Muscle layer of duodenum (tissue), 2 donors: ENCODE results near the gene TMEM205.
"Not testable (repeated sequence)": the region's sequence is repeated elsewhere in the genome, so short reads cannot be mapped to it uniquely, and the experiment has no call there.

Source experiments
- H3K27ac ChIP-seq: one replicate; pipeline ENCODE4 v1.7.0; 2013; ENCODE audit warnings: mild to moderate bottlenecking, low read length
- H3K27me3 ChIP-seq: one replicate; pipeline ENCODE4 v1.7.0; 2013; ENCODE audit warnings: low read depth, mild to moderate bottlenecking, control low read depth, low read length
- H3K36me3 ChIP-seq, 2 donors: one replicate each; pipeline ENCODE4 v1.7.0; 2013; ENCODE audit warnings: low read length in 2 of 2, control low read depth in 1 of 2, mild to moderate bottlenecking in 1 of 2; ENCODE audit not compliant: insufficient read depth in 2 of 2, control insufficient read depth in 1 of 2
- H3K4me1 ChIP-seq, 2 donors: one replicate each; pipeline ENCODE4 v1.7.0; 2013; ENCODE audit warnings: low read length in 2 of 2, mild to moderate bottlenecking in 2 of 2, control low read depth in 1 of 2, moderate library complexity in 1 of 2; ENCODE audit not compliant: insufficient read depth in 2 of 2, control insufficient read depth in 1 of 2
- H3K4me3 ChIP-seq, 2 donors: one replicate each; pipeline ENCODE4 v1.7.0; 2013; ENCODE audit warnings: low read length in 2 of 2, low read depth in 1 of 2, mild to moderate bottlenecking in 1 of 2
- H3K9me3 ChIP-seq, 2 donors: one replicate each; pipeline ENCODE4 v1.7.0; 2013; ENCODE audit warnings: low read length in 2 of 2, control low read depth in 1 of 2, mild to moderate bottlenecking in 1 of 2; ENCODE audit not compliant: control insufficient read depth in 1 of 2
- donor health status: healthy.

Gene TMEM205

GRCh38 chr19:11355160-11356073, 9.3 kb upstream of the TMEM205 start, which contains the start of gene PLPPR2:
Gene PLPPR2 (plus strand): TSS chr19:11355432. CDS start chr19:11357674, 2,242 bp downstream.
- Histone ChIP-seq H3K27me3 (no peaks in the 10 kb centered on the region), H3K4me1 (peaks cover 0 to 15% of the 10 kb centered on the region in 2 donors), H3K27ac (no peak within 1 kb of the TSS), H3K4me3 (peak within 1 kb of the TSS; percentile 73), H3K36me3 (peaks cover 8 to 17% of the 10 kb centered on the region in 2 donors), H3K9me3 (no peaks in the 10 kb centered on the region)

DNA sequence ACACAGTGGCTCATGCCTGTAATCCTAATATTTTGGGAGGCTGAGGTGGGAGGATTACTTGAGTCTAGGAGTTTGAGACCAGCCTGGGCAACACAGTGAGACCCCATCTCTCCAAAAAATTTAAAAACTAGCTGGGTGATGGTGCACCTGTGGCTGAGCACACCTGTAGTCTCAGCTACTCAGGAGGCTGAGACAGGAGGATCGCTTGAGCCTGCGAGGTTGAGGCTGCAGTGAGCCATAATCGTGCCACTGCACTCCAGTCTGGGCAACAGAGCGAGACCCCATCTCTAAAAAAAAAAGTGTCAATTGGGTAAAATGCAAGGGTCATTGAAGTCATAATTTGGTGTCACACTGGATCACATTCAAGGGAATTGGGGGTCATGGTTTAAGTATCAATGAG, 8.0 kb upstream of the TMEM205 start:
- not testable (repeated sequence) for H3K27me3 ChIP-seq, H3K4me3 ChIP-seq, H3K27ac ChIP-seq, H3K9me3 ChIP-seq
- peaks cover 3 to 14% of the 10 kb centered on the region in 2 donors for H3K36me3 ChIP-seq
- H3K4me1 ChIP-seq = peaks cover 0 to 15% of the 10 kb centered on the region in 2 donors

DNA sequence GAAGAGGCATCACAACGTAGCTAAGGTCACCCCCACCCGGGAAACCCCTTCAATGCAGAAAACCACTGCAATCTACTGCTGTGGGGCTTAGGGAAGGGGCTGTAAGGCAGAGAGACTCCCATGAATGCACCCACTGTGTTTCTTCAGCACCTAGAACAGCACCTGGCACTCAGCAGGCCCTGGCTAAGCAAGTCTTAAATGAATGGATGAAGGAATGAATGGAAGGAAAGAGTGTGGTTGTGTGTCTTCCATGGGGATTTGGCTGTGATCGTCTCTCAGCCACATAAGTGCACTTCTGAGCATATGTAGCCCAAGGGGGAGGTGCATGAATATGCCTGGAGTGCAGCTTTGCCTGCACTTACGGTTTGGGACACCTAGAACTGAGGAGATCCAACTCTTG, 3.1 kb upstream of the TMEM205 start:
- Histone ChIP-seq H3K4me1 (peaks cover 11 to 17% of the 10 kb centered on the region in 2 donors), H3K27ac (no peak overlapping the region), H3K4me3 (no peak overlapping the region), H3K36me3 (peaks cover 0 to 6% of the 10 kb centered on the region in 2 donors), H3K9me3 (no peaks in the 10 kb centered on the region), H3K27me3 (no peaks in the 10 kb centered on the region)

GRCh38 chr19:11347546-11348039, 1.5 kb upstream of the TMEM205 start:
- H3K4me3 ChIP-seq = no peak overlapping the region
- H3K9me3 ChIP-seq = no peaks in the 10 kb centered on the region
- peaks cover 0 to 6% of the 10 kb centered on the region in 2 donors for H3K36me3 ChIP-seq
- H3K27ac ChIP-seq = no peak overlapping the region
- H3K4me1 ChIP-seq = peaks cover 12 to 20% of the 10 kb centered on the region in 2 donors
- no peaks in the 10 kb centered on the region for H3K27me3 ChIP-seq

- H3K27me3 ChIP-seq = no peaks in the 10 kb centered on the region
- H3K9me3 ChIP-seq = no peaks in the 10 kb centered on the region
- H3K27ac ChIP-seq = peak overlapping the region; percentile 91
- peaks cover 0 to 11% of the 10 kb centered on the region in 2 donors for H3K36me3 ChIP-seq
- peaks cover 12 to 20% of the 10 kb centered on the region in 2 donors for H3K4me1 ChIP-seq
- peak overlapping the region; percentile 66 to 82 for H3K4me3 ChIP-seq
These were observed 805 bp downstream of the TMEM205 start for GRCh38 chr19:11345122-11345803.

DNA sequence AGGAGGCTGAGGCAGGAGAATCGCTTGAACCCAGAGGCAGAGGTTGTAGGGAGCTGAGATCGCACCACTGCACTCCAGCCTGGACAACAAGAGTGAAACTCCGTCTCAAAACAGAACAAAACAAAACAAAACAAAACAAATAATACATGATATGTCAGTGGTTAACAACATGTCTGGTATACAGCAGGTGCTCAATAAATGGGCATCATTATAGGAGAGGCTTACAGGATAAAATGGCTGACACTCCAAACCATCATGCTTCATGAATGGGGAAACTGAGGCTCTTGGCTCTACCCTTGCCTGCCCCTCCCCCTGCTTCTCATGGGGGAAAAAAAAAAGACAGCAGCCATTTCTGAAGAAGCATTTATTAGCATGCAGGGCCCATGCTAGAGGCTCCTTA, 3.6 kb downstream of the TMEM205 start:
- H3K27me3 ChIP-seq = no peaks in the 10 kb centered on the region
- peaks cover 12 to 37% of the 10 kb centered on the region in 2 donors for H3K4me1 ChIP-seq
- H3K27ac ChIP-seq = no peak overlapping the region
- no peaks in the 10 kb centered on the region for H3K9me3 ChIP-seq
- no peak overlapping the region for H3K4me3 ChIP-seq
- peaks cover 0 to 5% of the 10 kb centered on the region in 2 donors for H3K36me3 ChIP-seq

DNA sequence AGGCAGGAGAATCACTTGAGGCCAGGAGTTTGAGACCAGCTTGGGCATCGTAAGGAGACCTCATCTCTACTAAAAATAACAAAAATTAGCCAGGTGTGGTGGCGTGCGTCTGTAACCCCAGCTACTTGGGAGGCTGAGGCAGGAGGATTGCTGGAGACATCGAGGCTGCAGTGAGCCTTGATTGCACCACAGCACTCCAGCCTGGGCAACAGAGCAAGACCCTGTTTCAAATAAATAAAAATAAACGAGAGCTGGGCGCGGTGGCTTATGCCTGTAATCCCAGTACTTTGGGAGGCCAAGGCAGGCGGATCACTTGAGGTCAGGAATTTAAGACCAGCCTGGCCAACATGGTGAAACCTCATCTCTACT, 6.0 kb downstream of the TMEM205 start:
- H3K4me3 ChIP-seq = peak overlapping the region; percentile 64 to 93
- H3K27ac ChIP-seq = not testable (repeated sequence)

DNA sequence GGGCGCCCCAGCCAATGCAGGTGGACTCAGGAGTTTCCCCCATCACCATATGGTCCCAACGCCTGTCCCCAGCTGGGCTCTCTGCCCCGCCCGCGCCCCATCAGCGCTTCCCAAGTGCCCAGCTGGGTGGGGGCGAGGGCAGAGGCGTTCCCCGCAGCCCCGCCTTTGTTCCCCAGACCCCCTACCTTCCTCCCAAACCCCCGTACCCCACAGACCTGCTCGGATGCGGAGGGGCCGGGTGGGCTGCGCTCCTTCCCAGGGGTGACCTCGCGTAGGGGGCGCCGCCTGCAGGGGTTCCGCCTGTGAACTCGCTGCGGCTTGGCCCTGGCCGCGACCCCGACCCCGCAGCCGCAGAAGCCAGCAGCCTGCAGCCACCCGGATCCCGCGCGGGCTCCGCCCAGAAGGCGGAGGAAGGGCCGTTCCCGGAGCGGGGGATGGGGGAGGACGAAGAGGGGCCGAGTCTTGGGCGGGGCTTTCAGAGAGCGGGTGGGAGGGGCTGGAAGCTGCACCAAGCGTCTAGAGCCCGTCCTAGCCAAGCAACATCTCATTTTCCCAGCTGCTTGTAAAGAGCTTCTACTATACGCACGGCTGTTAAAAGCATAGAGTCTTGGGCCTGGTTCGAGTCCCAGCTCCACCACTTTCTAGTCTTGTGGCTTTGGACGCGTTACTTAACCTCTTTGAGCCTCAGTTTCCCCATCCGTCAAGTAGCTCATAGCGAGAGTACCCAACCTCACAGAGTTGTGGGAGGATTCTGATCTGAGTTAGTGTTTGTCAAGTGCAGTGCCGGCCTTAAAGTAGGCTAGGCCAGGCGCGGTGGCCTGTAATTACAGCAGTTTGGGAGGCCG, 6.6 kb downstream of the TMEM205 start, which contains the start of gene RAB3D:
Gene RAB3D, minus strand, starts transcription at position 404 of the 845 bp plus-strand sequence. CDS start 2,258 bp downstream, outside the sequence.
- peaks cover 16 to 23% of the 10 kb centered on the region in 2 donors for H3K36me3 ChIP-seq
- H3K4me3 ChIP-seq = peak within 1 kb of the TSS; percentile 64 to 93
- no peaks in the 10 kb centered on the region for H3K27me3 ChIP-seq
- peaks cover 4 to 23% of the 10 kb centered on the region in 2 donors for H3K4me1 ChIP-seq
- peak within 1 kb of the TSS; percentile 68 for H3K27ac ChIP-seq
- no peaks in the 10 kb centered on the region for H3K9me3 ChIP-seq

More for the DNA sequence above, 6.0 kb downstream of the TMEM205 start:
- H3K4me1 ChIP-seq = peaks cover 8 to 30% of the 10 kb centered on the region in 2 donors
- H3K36me3 ChIP-seq = peaks cover 12 to 19% of the 10 kb centered on the region in 2 donors
- not testable (repeated sequence) for H3K9me3 ChIP-seq, H3K27me3 ChIP-seq

DNA sequence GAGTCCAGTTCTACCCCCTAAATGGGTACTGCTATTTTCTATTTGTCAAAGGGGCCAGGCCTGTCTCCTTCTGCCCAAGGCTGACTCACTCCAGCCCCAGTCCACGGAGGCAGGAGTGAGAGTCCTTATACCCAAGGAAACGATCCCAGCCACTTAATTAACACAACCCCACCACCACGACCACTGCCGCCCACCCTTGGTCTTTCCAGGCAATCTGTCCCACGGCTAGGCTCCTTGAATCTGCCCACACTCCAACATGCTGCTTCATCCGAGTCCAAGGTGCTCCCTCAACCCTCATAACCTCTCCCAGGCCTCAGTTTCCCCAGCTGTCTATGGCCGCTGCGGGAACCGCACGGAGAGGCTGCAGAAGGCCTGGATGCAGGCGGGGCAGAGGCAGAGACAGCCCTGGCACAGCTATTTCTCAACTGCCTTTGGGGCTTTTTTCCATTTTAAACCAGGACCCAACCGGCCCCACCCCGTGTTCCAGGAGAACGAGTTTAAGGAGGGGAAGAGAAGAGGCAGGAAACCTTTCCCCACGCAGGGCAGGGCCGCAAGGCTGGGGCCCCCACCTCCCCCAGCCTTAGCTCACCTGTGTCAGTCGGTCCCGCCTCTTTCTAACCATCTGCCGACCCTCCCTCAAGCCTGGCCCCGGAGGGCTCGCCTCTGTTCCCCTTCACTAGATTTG, 7.4 kb downstream of the TMEM205 start:
- Histone ChIP-seq H3K36me3 (peaks cover 16 to 31% of the 10 kb centered on the region in 2 donors), H3K9me3 (no peaks in the 10 kb centered on the region), H3K27me3 (no peaks in the 10 kb centered on the region), H3K27ac (peak overlapping the region; percentile 68), H3K4me1 (peaks cover 0 to 18% of the 10 kb centered on the region in 2 donors), H3K4me3 (peak overlapping the region; percentile 64 to 93)

GRCh38 chr19:11338121-11338520, 7.9 kb downstream of the TMEM205 start:
- peak overlapping the region; percentile 68 for H3K27ac ChIP-seq
- H3K9me3 ChIP-seq = no peaks in the 10 kb centered on the region
- H3K36me3 ChIP-seq = peaks cover 16 to 36% of the 10 kb centered on the region in 2 donors
- peaks cover 0 to 18% of the 10 kb centered on the region in 2 donors for H3K4me1 ChIP-seq
- H3K4me3 ChIP-seq = peak overlapping the region; percentile 64 to 93
- H3K27me3 ChIP-seq = no peaks in the 10 kb centered on the region
